HTERT RPE-1 (cell line): ENCODE data around the gene GNAL.

ENCODE experiments used
- in situ Hi-C: fragments of 300-500 bp; cut with MboI; formaldehyde crosslinking; loops from 4 replicates; pipeline ENCODE4 v1.14.3; 2020; ENCODE audit warnings: low sequenced_read_pairs

Gene GNAL

DNA sequence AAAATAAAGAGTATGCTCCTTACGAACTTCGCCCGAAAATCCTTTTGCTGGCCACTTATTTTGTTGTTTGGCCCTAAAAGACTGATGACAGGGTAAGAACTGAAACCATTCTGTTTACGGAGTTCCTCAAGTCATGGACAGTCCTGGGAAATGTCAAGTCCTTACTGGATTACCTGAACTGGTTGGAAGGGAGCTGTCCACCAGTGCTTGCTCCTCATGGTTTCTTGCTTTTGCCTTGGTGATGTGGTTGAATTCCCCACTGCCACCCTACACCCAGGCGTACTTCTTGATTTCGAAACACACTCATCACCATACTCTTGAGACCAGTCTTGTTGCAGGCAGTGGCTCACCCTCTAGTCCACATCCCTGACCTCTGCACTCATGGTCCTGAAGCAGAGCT is 113.1 kb downstream of the GNAL start:
- in situ Hi-C loops, result no loop called here

DNA sequence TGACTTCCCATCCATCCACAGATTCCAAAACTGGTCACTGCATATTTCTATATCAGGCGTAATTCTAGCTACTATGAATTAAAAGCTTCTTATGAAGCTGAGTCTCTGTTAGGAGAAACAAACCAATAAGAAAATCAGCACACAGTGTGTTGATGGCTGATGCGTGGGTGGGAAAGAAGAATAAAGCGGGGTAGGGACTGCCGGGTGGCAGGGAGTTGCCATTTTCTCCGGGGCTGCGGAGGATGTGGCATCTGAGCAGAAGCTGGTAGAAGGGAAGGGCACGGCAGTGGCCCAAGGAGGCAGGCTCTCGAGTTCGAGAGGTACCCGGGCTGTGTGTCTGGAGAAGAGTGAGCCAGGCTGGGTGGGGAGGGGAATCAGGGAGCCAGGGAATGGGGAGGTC is 113.5 kb downstream of the GNAL start:
- in situ Hi-C loops, result no loop called here

DNA sequence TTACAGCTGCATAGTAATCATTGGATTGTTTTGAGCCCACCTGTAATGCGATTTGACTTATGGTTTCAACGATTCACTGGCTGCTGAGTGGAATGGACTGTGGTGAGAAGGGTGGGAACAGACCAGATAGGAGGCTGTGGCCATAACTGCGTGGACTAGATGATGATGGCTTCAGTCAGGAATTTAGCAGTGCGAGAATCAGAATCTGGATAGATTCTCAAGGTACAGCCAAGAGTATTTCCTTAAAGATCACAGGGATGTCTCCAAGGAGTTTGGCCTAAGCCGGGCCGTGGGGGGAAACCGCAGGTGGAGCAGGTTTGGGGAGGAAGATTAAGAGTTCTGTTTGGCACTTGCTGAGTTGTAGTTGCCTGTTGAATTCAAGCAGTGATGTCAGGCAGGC is 118.2 kb downstream of the GNAL start:
- in situ Hi-C loops, result no loop called here

GRCh38 chr18:11808001-11808855 is 119.2 kb downstream of the GNAL start:
- in situ Hi-C loops, result no loop called here

DNA sequence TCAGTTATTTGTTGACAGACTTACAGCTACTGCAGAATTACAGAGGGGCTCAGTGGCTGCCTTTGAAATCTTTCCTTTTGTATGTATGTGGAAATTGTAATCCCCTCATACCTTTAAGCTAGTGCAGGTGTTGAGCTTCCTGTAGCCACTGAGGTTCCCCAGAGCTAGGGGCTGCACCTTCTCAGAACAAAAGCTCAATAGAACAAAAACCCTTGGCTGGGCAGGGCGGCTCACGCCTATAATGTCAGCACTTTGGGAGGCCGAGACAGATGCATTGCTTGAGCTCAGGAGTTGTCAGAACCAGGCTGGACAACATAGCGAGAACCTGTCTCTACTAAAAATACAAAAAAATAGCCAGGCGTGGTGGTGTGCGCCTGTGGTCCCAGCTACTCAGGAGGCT is 120.8 kb downstream of the GNAL start:
- in situ Hi-C loops, result no loop called here

DNA sequence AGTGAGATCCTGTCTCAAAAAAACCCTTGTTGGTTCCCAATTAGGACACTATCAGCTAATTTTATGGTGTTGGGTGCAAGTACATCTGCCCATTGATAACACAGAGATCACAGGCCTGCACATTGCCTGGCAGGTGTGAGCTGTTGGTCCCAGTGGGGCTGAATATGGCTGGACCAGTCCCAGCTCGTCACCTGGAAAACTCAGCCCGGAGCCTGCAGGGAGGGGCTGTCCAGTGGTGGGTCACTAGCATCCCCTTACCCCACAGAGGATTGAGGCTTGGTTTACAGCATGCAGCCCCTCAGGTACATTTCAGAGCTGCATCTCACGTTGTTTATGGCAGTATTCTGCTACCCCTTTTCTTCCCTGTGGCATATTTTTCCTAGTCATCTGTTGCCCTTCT is 121.3 kb downstream of the GNAL start:
- in situ Hi-C loops, result no loop called here

DNA sequence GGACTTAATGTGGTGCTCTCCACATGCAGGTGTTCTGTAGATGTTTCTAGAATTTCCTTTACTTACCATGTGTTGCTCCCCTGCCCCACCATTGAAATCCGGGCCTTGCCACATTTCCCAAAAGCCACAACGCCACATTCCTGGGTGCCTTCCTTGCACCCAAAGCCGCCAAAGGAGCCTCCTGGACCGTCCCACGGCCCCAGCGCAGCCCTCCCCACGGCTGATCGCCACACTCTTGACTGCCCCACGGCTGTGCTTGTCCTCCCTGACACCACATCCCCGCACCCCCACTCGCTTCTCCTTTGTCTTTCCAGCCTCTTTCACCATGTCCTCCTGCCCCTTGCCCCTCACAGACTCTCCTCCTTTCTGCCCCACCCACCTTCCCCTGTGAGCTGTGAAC is 121.9 kb downstream of the GNAL start:
- in situ Hi-C loops, result no loop called here

DNA sequence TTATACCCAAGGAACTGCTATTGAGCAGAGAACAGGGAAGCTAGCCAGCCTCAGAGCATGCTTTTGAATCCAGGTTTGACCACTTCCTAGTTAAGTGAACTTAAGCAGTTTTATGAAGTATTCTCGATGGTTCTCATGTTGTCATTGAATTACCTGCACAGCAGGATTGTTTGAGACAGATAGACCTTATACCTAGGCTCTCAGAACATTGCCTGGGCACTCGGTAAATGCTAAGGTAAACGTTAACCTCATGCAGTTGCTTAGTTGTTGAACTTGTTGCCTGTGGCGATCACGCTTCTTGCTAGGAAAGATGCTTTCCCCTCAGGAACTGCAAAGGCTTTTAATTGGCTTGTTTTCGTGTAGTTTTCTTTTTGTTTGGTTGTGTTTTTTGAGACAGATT is 128.2 kb downstream of the GNAL start:
- in situ Hi-C loops, result no loop called here

- in situ Hi-C loops, result no loop called here
Measured at GRCh38 chr18:11818486-11819203, 129.6 kb downstream of the GNAL start.

- in situ Hi-C loops, result no loop called here
Measured at GRCh38 chr18:11819938-11820337, 130.9 kb downstream of the GNAL start.

DNA sequence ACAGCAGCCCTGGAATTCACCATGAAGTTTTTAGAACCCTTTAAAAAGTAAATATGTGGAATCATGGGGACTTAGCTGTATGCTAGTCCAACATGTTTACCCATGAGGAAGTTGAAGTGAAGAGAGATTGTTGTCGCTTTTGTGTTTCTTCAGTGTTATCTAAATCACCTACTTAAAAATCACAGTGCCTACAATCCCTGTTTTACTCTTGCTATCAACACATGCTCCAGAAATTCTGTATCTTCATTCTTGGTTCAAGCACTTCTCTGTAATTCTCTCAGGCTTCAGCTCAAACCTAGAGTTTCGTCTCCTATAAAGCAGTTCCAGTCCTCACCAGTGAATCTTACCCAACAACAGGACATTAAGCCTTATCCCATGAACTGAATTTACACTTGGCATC is 131.6 kb downstream of the GNAL start:
- in situ Hi-C loops, result no loop called here

DNA sequence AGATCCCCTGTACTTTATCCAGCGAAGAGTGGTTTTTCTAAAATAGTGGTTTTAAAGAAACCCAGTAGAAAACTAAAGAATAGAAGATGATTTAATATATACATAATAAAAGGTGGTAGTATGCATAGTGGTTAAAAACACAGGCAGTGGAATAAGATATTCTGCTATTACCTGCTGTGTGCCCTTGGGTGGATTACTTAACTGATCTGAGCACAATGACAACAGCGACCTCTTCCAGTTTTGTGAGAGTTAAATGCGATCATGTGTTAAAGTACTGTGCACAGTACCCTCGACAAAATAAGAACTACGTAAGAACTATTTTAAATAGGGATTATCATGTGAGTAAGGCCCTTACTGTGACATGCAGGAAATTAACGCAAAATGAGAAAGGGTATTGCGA is 132.1 kb downstream of the GNAL start:
- in situ Hi-C loops, result no loop called here

DNA sequence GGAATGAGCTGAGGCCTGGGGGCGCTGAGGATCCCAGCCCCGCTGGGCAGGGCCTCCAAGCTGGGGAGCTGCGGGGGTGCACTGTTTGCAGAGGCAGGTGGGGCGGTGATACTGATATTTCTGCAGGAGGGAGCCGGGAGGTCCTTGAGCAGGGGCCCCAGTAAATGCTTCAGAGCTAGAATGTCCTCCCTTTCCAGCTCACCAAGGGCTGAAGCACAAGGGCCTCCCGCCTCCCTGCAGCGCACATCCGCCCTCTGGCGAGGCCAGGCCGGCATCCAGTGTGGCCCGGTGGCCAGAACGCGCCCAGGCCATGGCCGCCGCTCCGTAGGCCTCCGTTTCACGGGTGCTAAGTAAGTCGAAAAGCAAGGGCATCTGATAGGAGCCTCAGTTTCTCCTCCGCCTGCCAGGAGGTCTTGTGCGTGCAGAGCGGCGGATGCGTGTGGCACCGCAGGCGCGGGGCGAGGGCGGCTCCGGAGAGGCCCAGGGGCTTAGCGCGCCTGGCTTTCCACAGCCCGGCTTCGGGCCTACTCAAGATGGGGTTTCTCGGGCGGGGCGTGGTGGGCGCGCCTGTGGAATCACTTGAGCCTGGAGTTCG is 132.7 kb downstream of the GNAL start:
- in situ Hi-C loops, result no loop called here

DNA sequence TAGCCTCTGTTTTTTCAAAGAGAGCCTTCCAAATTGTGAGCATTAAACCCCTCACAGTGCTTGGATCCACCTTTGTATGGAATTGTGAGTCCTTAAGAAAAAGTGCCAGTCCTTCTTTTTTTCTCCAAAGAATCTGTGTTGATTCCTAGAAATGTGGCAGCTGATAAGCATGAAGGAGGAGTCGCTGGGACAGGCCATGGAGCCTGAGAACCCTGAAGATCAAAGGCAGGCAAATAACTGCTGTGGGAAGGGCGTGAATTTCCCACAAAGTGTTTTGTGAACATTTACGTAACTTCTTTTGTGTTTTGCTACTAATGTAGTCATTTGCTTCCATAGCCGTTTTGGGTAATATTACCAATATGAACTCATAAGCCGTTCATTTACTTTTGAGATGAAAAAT is 134.5 kb downstream of the GNAL start:
- in situ Hi-C loops, result no loop called here

DNA sequence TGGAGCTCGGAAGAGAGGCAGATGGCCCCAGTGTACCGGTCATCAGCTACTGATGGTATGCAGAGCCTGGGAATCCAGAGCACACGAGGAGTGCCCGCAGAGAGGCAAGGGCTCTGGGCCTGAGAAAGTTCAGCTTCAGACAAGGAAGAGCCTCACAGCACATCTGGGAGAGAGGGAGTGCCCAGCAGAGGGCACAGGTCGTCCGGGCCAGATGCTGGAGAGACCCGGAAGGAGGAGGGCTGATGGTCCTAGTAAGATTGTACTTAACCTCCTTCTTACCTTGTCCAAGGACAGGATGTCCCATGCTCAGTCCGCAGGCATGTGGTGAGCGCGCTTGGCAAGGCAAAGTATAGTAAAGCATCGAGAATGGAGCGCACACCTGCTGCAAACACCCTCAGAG is 137.8 kb downstream of the GNAL start:
- in situ Hi-C loops, result no loop called here

- in situ Hi-C loops, result no loop called here
Measured at GRCh38 chr18:11828786-11829432, 139.8 kb downstream of the GNAL start.

GRCh38 chr18:11830585-11830984 is 141.5 kb downstream of the GNAL start:
- in situ Hi-C loops, result no loop called here

DNA sequence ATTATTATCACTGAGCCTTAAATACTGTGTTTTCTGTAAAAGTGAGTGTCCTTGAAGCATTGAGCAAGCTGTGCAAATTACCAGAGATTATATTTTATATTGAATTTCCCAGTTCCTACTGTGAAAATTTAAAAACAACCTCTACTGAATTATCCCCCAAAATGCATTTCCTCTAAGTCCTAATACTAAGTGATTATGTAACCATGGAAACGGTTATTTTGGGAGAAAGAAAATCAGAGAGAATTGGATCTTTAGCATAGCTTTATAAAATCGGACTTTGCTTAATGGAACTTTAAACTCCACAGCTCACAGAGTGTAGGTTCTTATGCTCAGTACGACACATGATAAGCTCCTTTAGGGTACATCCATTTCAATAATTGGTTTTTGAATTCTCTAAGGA is 142.9 kb downstream of the GNAL start:
- in situ Hi-C loops, result no loop called here

DNA sequence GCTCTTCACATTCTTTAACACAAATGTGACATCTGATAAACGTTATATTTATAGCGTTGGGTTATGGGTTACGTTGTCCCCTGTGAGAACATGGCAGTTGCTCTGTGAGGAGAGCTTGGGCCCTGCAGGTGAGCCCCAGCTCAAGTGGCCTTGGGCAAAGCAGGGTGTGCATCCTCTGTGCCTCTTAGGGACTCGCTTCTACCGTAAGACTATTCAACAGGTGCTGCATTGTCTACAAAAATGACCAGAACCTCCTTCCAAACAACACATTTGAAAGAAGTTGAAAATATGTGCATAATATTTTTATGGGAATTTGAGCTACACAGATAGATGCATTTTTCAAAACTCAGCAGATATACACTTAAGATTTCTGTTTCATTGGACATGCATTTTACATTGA is 145.7 kb downstream of the GNAL start:
- in situ Hi-C loops, result no loop called here

DNA sequence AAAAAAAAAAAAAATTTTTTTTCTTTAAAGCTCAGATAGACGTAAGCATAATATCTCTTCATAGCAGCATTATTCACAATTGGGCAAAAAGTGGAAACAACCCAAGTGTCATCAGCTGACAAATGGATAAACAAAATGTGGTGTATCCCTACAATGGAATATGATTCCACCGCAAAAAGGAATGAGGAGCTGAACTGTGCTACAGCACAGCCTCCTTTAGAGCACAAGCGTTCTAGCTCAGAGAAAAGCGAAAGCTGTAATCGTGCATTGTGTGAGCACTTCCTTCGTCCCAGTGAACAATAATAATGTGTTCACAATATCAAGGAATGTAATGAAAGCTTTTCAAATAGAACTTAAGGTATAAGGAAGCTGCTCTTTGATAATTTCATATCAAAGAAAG is 150.5 kb downstream of the GNAL start:
- in situ Hi-C loops, result no loop called here

DNA sequence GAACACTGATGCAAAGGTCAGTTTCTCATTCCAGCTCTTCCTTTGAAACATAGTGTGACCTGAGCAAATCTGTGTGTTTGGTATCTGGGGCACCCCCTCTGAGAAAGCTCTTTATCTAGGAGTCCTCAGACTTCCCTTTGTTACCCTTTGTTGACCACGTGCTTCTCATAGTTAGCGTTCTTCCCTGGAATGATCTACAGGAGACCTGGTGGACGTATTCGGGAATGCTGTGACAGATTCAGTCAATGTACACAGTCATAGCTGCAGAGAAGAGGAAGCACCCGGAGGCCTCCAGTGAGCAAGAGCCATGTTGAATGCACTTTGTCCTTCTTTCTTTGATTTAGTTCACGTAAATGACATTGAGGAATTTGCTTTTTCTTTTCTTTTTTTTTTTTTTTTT is 151.4 kb downstream of the GNAL start:
- in situ Hi-C loops, result no loop called here

GRCh38 chr18:11842562-11842961 is 153.5 kb downstream of the GNAL start:
- in situ Hi-C loops, result no loop called here
